Endothelial cell (in vitro differentiated cells): Measurements from ENCODE around the gene ATMIN. TPM values are rescaled to one million over a fixed set of nuclear protein-coding genes. Genes with fewer than 3 reads are reported as not detected.
A peak's percentile ranks its signal among the peaks of the same experiment; 100 is the strongest.

Experiments
- DNase-seq: peaks from one replicate; pipeline ENCODE4 v3.0.0; 2021; ENCODE audit warnings: low spot score
- H3K27ac Mint-ChIP-seq: one replicate; pipeline ENCODE4 v1.8.0; 2021; ENCODE audit warnings: mixed read lengths, inconsistent platforms; ENCODE audit not compliant: unreplicated experiment
- H3K27me3 Mint-ChIP-seq: one replicate; pipeline ENCODE4 v1.8.0; 2021; ENCODE audit warnings: mild to moderate bottlenecking, moderate library complexity, mixed read lengths, inconsistent platforms; ENCODE audit not compliant: unreplicated experiment
- H3K36me3 Mint-ChIP-seq: one replicate; pipeline ENCODE4 v1.8.0; 2021; ENCODE audit warnings: mild to moderate bottlenecking, low read depth, mixed read lengths, inconsistent platforms; ENCODE audit not compliant: unreplicated experiment
- H3K4me1 Mint-ChIP-seq: one replicate; pipeline ENCODE4 v1.8.0; 2021; ENCODE audit warnings: mild to moderate bottlenecking, mixed read lengths, inconsistent platforms; ENCODE audit not compliant: unreplicated experiment
- H3K4me3 Mint-ChIP-seq: one replicate; pipeline ENCODE4 v1.8.0; 2021; ENCODE audit warnings: mild to moderate bottlenecking, mixed read lengths, inconsistent platforms; ENCODE audit not compliant: unreplicated experiment
- H3K9me3 Mint-ChIP-seq: one replicate; pipeline ENCODE4 v1.8.0; 2021; ENCODE audit warnings: mixed read lengths, inconsistent platforms; ENCODE audit not compliant: unreplicated experiment
- total RNA-seq: library from RNA; stranded (reverse); fragmentation: NEBNext Ultra II Directional; extraction: Animal tissue kit (Norgen Biotek cat#: 25700); gene quantifications from one replicate; pipeline ENCODE4 v1.2.1, GENCODE V29; 2021; ENCODE audit not compliant: unreplicated experiment
- TF ChIP-seq, protein P1 (sequence below): fragments of 200-600 bp; sonication (generic); IDR thresholded peaks from one replicate; pipeline ENCODE4 v1.5.0; 2021; ENCODE audit warnings: antibody characterized with exemption; ENCODE audit not compliant: unreplicated experiment

The ATMIN gene
- total RNA-seq, 1 donor from 2014 or later, result 33.2 TPM

GRCh38 chr16:80990577-80990976, 45.1 kb upstream of the ATMIN start:
- no peaks in the 10 kb centered on the region for H3K9me3 Mint-ChIP-seq
- H3K4me3 Mint-ChIP-seq, result no peak overlapping the region
- DNase-seq, result no peak
- no peaks in the 10 kb centered on the region for H3K36me3 Mint-ChIP-seq
- TF ChIP-seq, protein P1, sequence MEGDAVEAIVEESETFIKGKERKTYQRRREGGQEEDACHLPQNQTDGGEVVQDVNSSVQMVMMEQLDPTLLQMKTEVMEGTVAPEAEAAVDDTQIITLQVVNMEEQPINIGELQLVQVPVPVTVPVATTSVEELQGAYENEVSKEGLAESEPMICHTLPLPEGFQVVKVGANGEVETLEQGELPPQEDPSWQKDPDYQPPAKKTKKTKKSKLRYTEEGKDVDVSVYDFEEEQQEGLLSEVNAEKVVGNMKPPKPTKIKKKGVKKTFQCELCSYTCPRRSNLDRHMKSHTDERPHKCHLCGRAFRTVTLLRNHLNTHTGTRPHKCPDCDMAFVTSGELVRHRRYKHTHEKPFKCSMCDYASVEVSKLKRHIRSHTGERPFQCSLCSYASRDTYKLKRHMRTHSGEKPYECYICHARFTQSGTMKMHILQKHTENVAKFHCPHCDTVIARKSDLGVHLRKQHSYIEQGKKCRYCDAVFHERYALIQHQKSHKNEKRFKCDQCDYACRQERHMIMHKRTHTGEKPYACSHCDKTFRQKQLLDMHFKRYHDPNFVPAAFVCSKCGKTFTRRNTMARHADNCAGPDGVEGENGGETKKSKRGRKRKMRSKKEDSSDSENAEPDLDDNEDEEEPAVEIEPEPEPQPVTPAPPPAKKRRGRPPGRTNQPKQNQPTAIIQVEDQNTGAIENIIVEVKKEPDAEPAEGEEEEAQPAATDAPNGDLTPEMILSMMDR, result no peak
- H3K4me1 Mint-ChIP-seq, result peaks cover 15% of the 10 kb centered on the region
- no peak overlapping the region for H3K27ac Mint-ChIP-seq
- no peaks in the 10 kb centered on the region for H3K27me3 Mint-ChIP-seq

- Mint-ChIP-seq H3K4me1 (peaks cover 12% of the 10 kb centered on the region), H3K4me3 (no peak overlapping the region), H3K9me3 (no peaks in the 10 kb centered on the region), H3K27ac (no peak overlapping the region), H3K27me3 (no peaks in the 10 kb centered on the region), H3K36me3 (no peaks in the 10 kb centered on the region)
- TF ChIP-seq, protein P1, result no peak
- no peak for DNase-seq
These were observed 44.7 kb upstream of the ATMIN start for GRCh38 chr16:80990978-80991377.

DNA sequence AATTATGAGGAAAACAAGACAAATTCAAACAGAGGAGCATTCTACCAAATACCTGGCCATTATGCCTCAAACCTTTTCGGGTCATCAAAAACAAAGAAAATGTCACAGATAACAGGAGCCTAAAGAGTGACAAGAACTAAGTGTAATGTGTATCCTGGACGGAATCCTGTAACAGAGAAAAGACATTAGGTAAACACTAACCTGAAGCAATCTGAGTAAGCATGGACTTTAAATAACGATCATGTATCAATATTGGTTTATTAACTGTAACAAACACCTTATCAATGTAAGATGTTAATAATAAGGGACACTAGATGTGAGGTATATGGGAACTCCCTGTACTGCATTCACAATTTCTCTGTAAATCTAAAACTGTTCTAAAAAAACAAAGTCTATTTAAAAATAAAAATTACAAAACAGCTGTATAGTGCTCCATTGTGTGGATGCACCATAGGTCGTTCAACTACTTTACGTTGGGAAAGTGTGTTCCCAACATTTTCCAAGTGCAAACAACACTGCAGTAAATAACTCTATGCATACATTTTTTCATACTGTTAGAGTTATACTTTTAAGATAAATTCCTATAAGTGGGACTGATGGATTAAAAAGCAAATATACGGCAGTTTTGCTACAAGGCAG, 43.7 kb upstream of the ATMIN start:
- Mint-ChIP-seq H3K4me3 (no peak overlapping the region), H3K27me3 (no peaks in the 10 kb centered on the region), H3K27ac (no peak overlapping the region), H3K4me1 (peaks cover 6% of the 10 kb centered on the region), H3K9me3 (no peaks in the 10 kb centered on the region), H3K36me3 (no peaks in the 10 kb centered on the region)
- no peak for DNase-seq
- TF ChIP-seq, protein P1, result no peak

DNA sequence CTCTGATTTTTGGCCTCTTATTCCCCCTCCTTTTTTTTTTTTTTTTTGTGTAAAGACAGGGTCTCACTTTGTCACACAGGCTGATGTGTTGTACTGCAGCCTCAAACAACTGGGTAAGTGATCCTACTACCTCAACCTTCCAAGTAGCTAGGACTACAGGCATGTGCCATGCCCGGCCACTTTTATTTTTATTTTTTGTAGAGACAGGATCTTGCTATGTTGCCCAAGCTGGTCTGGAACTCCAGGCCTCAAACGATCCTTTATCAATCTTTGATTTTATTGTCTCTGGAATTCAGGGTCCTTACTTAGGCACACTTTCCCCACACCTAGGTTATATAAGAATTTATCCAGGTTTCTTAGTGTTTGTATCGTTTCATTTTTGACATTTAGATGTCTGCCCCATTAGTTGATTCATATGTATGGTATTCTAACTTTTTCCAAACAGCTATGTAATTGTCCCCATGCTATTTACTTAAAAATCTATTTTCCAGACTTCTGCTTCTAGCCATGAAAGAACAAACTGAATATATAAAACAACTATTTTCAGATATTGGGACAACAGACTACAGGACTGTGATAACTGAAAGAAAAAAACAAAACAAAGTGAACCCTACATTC, 42.9 kb upstream of the ATMIN start:
- Mint-ChIP-seq H3K4me3 (no peak overlapping the region), H3K27ac (peak overlapping the region; percentile 7)

DNA sequence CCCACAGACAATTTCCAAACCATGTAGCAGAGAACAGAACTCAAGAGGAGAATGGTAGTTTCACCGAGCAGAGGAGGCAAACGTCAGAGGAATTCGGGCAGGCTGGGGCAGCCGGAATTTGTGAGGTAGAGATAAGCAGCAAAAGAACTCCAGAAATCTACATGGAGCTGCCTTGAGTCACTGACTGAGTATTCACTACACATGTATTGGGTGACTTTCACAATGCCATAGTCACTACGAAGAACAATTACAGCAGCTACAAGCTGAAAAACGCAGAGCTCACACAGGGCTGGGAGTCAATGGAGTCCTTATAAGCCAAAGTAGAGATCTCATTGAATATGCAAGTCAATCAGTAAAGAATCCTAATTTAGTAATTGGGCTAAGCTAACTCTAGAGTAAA, 42.3 kb upstream of the ATMIN start:
- TF ChIP-seq, protein P1, result no peak
- H3K4me1 Mint-ChIP-seq, result no peaks in the 10 kb centered on the region
- H3K27me3 Mint-ChIP-seq, result no peaks in the 10 kb centered on the region
- H3K9me3 Mint-ChIP-seq, result no peaks in the 10 kb centered on the region
- H3K36me3 Mint-ChIP-seq, result no peaks in the 10 kb centered on the region
- no peak overlapping the region for H3K4me3 Mint-ChIP-seq
- no peak for DNase-seq
- H3K27ac Mint-ChIP-seq, result peak overlapping the region; percentile 7

More for the DNA sequence above, 42.9 kb upstream of the ATMIN start:
- Mint-ChIP-seq H3K27me3 (no peaks in the 10 kb centered on the region), H3K9me3 (no peaks in the 10 kb centered on the region), H3K4me1 (peaks cover under 1% of the 10 kb centered on the region), H3K36me3 (no peaks in the 10 kb centered on the region)
- TF ChIP-seq, protein P1, result no peak
- DNase-seq, result no peak
